HG03175 (cell line): Measurements from ENCODE around the gene CRYZ.

Experiments used
- ATAC-seq: cut with Tn5 transposase; IDR thresholded peaks from one replicate; pipeline ENCODE4 v1.9.1; 2021; ENCODE audit warnings: mild to moderate bottlenecking, moderate library complexity; ENCODE audit not compliant: unreplicated experiment

The CRYZ gene

GRCh38 chr1:74731399-74732052, 1.3 kb downstream of the CRYZ start:
- ATAC-seq = peak; percentile 36

GRCh38 chr1:74729741-74730478, 2.9 kb downstream of the CRYZ start:
- no peak for ATAC-seq

GRCh38 chr1:74728736-74729135, 4.1 kb downstream of the CRYZ start:
- ATAC-seq = no peak

- ATAC-seq = no peak
Measured at GRCh38 chr1:74726063-74726462, 6.8 kb downstream of the CRYZ start.

- ATAC-seq = no peak
Measured at GRCh38 chr1:74717626-74718025, 15.2 kb downstream of the CRYZ start.

- no peak for ATAC-seq
Measured at GRCh38 chr1:74716822-74717221, 16.0 kb downstream of the CRYZ start.

- ATAC-seq = no peak
Measured at GRCh38 chr1:74715806-74716205, 17.0 kb downstream of the CRYZ start.

- ATAC-seq = no peak
Measured at GRCh38 chr1:74715236-74715502, 17.7 kb downstream of the CRYZ start.

GRCh38 chr1:74714429-74715235, 18.2 kb downstream of the CRYZ start:
- no peak for ATAC-seq

GRCh38 chr1:74713849-74714248, 19.0 kb downstream of the CRYZ start:
- no peak for ATAC-seq

GRCh38 chr1:74712881-74713280, 20.0 kb downstream of the CRYZ start:
- no peak for ATAC-seq

- ATAC-seq = no peak
Measured at GRCh38 chr1:74703386-74704182, 29.3 kb downstream of the CRYZ start.

- ATAC-seq = no peak
Measured at GRCh38 chr1:74699331-74699730, 33.5 kb downstream of the CRYZ start.

- no peak for ATAC-seq
Measured at GRCh38 chr1:74697832-74698231, 35.0 kb downstream of the CRYZ start.

GRCh38 chr1:74693473-74693872, 39.4 kb downstream of the CRYZ start:
- no peak for ATAC-seq

GRCh38 chr1:74690909-74691308, 41.9 kb downstream of the CRYZ start:
- ATAC-seq = no peak

GRCh38 chr1:74690364-74690696, 42.5 kb downstream of the CRYZ start:
- no peak for ATAC-seq

- peak; percentile 75 for ATAC-seq
Measured at GRCh38 chr1:74689621-74690363, 43.1 kb downstream of the CRYZ start.

- no peak for ATAC-seq
Measured at GRCh38 chr1:74686928-74687327, 45.9 kb downstream of the CRYZ start.

- no peak for ATAC-seq
Measured at GRCh38 chr1:74684301-74684700, 48.5 kb downstream of the CRYZ start.

- no peak for ATAC-seq
Measured at GRCh38 chr1:74683656-74684055, 49.2 kb downstream of the CRYZ start.
